Body of pancreas (tissue), 4 donors: ENCODE measurements around the gene TRIP13.

Experiments
- CTCF ChIP-seq, 7 experiments: fragments of 450-650 bp in 4 of 7; fragments of 200-600 bp in 3 of 7; sonication (generic) in 3 of 7; IDR thresholded peaks; one replicate each; pipeline ENCODE4 v1.5.1; 2016 to 2019; ENCODE audit warnings: antibody characterized with exemption in 7 of 7
- POLR2A ChIP-seq, 3 donors: fragments of 450-650 bp; IDR thresholded peaks; one replicate each; pipeline ENCODE4 v1.6.1; 2016; ENCODE audit warnings: antibody characterized with exemption in 3 of 3, mild to moderate bottlenecking in 2 of 3

DNA sequence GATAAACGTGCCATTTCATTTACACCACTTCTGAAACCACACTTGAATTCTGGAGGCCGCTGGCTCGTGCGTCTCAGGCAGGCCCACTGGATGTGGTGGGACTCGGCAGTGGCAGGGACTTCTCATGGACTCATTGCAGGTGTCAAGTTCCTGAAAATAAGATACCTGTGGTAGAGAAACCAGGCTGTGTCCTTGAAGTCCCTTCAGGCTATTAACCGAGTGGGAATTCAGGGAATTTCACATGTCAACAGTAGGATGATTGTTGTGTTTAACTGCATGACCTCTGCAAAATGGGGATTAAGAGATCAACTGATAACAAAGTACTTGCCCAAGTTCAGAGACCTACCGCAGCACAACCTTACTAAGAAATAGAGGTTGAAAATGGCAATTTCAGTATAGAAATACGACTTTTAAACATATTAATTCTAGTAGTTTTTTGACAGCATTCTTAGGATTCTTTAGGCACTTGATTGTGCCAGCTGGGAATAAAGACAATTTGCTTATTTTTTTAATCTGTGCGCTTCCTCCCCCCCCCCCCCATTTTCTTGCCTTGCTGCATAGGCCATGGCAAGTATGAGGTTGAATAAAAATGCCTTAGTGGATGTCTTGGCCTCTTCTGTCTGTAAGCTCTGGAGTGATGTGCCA, 26.8 kb downstream of the TRIP13 start:
- TF ChIP-seq CTCF (IDR thresholded peaks at IDR 0.05) (no peak), POLR2A (IDR thresholded peaks at IDR 0.05) (no peak)
